Activated CD4-positive, alpha-beta T cell treated with anti-CD3 and anti-CD28 coated beads, Interleukin-2, amount 50 U/mL, for 24 hours (primary cell): ENCODE measurements around the gene MEF2C.

Experiments
- DNase-seq, 2 donors: peaks; one replicate each; pipeline ENCODE4 v3.0.0-alpha.2; 2020; ENCODE audit warnings: low read depth in 1 of 2, low spot score in 1 of 2

The MEF2C gene

GRCh38 chr5:88690409-88691229 lies 192.4 kb downstream of the MEF2C start:
- peak; percentile 32 to 44 for DNase-seq

- DNase-seq, result no peak
These were observed 193.1 kb downstream of the MEF2C start for GRCh38 chr5:88689668-88690408.

- no peak for DNase-seq
These were observed 193.9 kb downstream of the MEF2C start for GRCh38 chr5:88688984-88689667.

- DNase-seq, result no peak
These were observed 194.6 kb downstream of the MEF2C start for GRCh38 chr5:88688156-88688983.

GRCh38 chr5:88687373-88687911 lies 195.5 kb downstream of the MEF2C start:
- no peak for DNase-seq

GRCh38 chr5:88686726-88687125 lies 196.3 kb downstream of the MEF2C start:
- DNase-seq, result no peak

GRCh38 chr5:88685591-88686541 lies 197.1 kb downstream of the MEF2C start:
- no peak for DNase-seq

- DNase-seq, result no peak
These were observed 199.4 kb downstream of the MEF2C start for GRCh38 chr5:88683506-88684135.

- no peak for DNase-seq
These were observed 200.1 kb downstream of the MEF2C start for GRCh38 chr5:88682881-88683361.

- DNase-seq, result no peak
These were observed 200.9 kb downstream of the MEF2C start for GRCh38 chr5:88682131-88682530.

GRCh38 chr5:88681211-88681803 lies 201.7 kb downstream of the MEF2C start:
- DNase-seq, result no peak

- peak; percentile 59 to 72 for DNase-seq
These were observed 202.5 kb downstream of the MEF2C start for GRCh38 chr5:88680253-88681132.

- no peak for DNase-seq
These were observed 203.3 kb downstream of the MEF2C start for GRCh38 chr5:88679638-88680037.

- no peak for DNase-seq
These were observed 204.1 kb downstream of the MEF2C start for GRCh38 chr5:88678770-88679381.

GRCh38 chr5:88677943-88678769 lies 204.8 kb downstream of the MEF2C start:
- DNase-seq, result no peak

- DNase-seq, result no peak
These were observed 205.5 kb downstream of the MEF2C start for GRCh38 chr5:88677376-88677895.
